KMS-11 (cell line): ENCODE results near the gene DZIP1L.

Experiments
- H2AFZ ChIP-seq: fragments of 200-600 bp; sonication (generic); 2 replicates; pipeline ENCODE4 v1.6.1; 2016; ENCODE audit warnings: antibody characterized with exemption, mixed run types, low read depth
- H3K27ac ChIP-seq: fragments of 200-600 bp; sonication (generic); 2 replicates; pipeline ENCODE4 v1.6.1; 2016; ENCODE audit warnings: mild to moderate bottlenecking, mixed run types
- H3K27me3 ChIP-seq: fragments of 200-600 bp; sonication (generic); 2 replicates; pipeline ENCODE4 v1.6.1; 2017; ENCODE audit warnings: mild to moderate bottlenecking, low read depth, mixed run types, moderate library complexity; ENCODE audit not compliant: insufficient read depth
- H3K36me3 ChIP-seq: fragments of 200-600 bp; sonication (generic); 2 replicates; pipeline ENCODE4 v1.6.1; 2017; ENCODE audit warnings: mild to moderate bottlenecking, mixed run types; ENCODE audit not compliant: insufficient read depth
- H3K4me1 ChIP-seq: fragments of 200-600 bp; sonication (generic); 2 replicates; pipeline ENCODE4 v1.6.1; 2016; ENCODE audit warnings: mild to moderate bottlenecking, low read depth, mixed run types; ENCODE audit not compliant: poor library complexity, severe bottlenecking
- H3K4me2 ChIP-seq: fragments of 200-600 bp; sonication (generic); 2 replicates; pipeline ENCODE4 v1.7.0; 2016; ENCODE audit warnings: mild to moderate bottlenecking, mixed run types
- H3K4me3 ChIP-seq: fragments of 200-600 bp; sonication (generic); IDR thresholded peaks from 2 replicates; pipeline ENCODE4 v1.6.1; 2017; ENCODE audit warnings: low read depth, low read length, mixed read lengths; ENCODE audit not compliant: insufficient read depth
- H3K79me2 ChIP-seq: fragments of 200-600 bp; sonication (generic); 2 replicates; pipeline ENCODE4 v1.6.1; 2016; ENCODE audit warnings: low read depth, mixed run types; ENCODE audit not compliant: insufficient read depth
- H3K9ac ChIP-seq: fragments of 200-600 bp; sonication (generic); 2 replicates; pipeline ENCODE4 v1.6.1; 2016; ENCODE audit warnings: mild to moderate bottlenecking, mixed run types
- H4K20me1 ChIP-seq: fragments of 200-600 bp; sonication (generic); 2 replicates; pipeline ENCODE4 v1.6.1; 2016; ENCODE audit warnings: mild to moderate bottlenecking, mixed run types; ENCODE audit not compliant: insufficient read depth
- CTCF ChIP-seq: fragments of 200-600 bp; sonication (generic); conservative IDR thresholded peaks from 2 replicates; pipeline ENCODE4 v1.6.1; 2017; ENCODE audit warnings: low read depth, mild to moderate bottlenecking, antibody characterized with exemption, low read length, moderate library complexity, mixed read lengths

The DZIP1L gene

GRCh38 chr3:138051947-138052802 is 63.2 kb downstream of the DZIP1L start:
- H3K4me2 ChIP-seq = no peak overlapping the region
- H3K27me3 ChIP-seq = no peaks in the 10 kb centered on the region
- no peaks in the 10 kb centered on the region for H4K20me1 ChIP-seq
- H3K36me3 ChIP-seq = no peaks in the 10 kb centered on the region
- TF ChIP-seq CTCF = peak; percentile 84
- H3K4me3 ChIP-seq = no peak overlapping the region
- H3K9ac ChIP-seq = no peak overlapping the region
- no peak overlapping the region for H2AFZ ChIP-seq
- no peaks in the 10 kb centered on the region for H3K79me2 ChIP-seq
- no peaks in the 10 kb centered on the region for H3K4me1 ChIP-seq
- H3K27ac ChIP-seq = no peak overlapping the region

DNA sequence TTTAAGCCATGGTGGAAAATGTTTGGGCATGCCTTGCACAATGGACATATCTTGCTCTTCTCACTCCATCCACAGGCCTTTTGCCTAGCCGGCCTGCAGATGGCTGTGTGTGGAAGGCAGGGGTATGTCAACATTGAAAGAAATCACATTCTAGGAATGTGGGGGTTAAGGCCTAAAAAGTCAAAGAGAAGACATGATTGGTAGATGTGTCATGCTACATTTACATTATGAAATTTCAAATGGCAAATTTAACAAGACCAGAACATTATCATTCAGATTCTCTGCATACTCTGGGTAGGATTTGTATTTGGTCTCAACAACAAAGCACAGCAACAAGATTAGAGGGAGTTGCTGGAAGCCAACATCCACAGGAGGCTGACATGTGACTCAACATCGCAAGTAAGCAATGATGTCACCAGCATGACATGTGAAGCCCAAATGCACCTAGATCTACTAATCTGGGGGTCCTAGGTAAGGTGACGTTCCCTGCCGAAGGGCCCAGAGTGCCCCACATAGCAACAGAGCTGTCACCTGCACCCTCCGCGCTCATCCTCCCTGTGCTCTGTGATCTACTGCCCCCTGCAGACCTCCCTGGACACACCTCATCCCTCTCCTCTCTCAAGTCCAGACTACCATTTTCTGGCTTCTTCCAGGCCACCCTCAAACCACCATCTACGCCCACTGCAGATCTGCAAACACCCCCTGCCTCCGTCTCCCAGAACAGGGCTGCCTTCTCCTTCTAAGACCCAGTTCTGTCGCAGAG is 66.1 kb downstream of the DZIP1L start:
- H3K27me3 ChIP-seq = no peaks in the 10 kb centered on the region

GRCh38 chr3:138047596-138048158 is 67.7 kb downstream of the DZIP1L start:
- Histone ChIP-seq H3K27me3 (no peaks in the 10 kb centered on the region), H3K4me1 (no peaks in the 10 kb centered on the region), H3K4me3 (no peak overlapping the region), H4K20me1 (no peaks in the 10 kb centered on the region), H3K79me2 (no peaks in the 10 kb centered on the region), H3K36me3 (no peaks in the 10 kb centered on the region), H3K4me2 (no peak overlapping the region), H3K9ac (no peak overlapping the region), H3K27ac (no peak overlapping the region), H2AFZ (no peak overlapping the region)
- no peak for TF ChIP-seq CTCF

More for the DNA sequence above, 66.1 kb downstream of the DZIP1L start:
- H4K20me1 ChIP-seq = no peaks in the 10 kb centered on the region
- no peak for TF ChIP-seq CTCF
- no peak overlapping the region for H2AFZ ChIP-seq
- no peak overlapping the region for H3K9ac ChIP-seq
- H3K79me2 ChIP-seq = no peaks in the 10 kb centered on the region
- no peak overlapping the region for H3K4me3 ChIP-seq
- H3K4me2 ChIP-seq = no peak overlapping the region
- H3K27ac ChIP-seq = no peak overlapping the region
- H3K36me3 ChIP-seq = no peaks in the 10 kb centered on the region
- no peaks in the 10 kb centered on the region for H3K4me1 ChIP-seq

DNA sequence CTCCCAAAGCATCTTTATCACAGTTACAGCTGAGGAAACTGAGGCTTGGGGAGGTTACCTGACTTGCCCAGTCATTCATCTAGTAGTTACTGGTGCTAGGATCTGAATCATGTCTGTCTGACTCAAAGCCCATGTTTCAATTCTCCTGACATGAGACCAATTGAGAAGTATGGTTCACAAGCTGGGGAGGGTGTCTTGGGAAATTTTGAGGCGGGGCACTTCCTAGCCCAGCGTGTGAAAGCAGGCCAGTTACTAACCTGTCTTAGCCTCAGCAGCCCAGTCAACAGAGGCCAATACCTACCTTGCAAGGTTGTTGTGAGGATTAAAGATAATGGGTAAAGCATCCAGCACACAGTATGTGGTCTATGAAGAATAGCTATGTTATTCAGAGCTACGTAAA is 68.5 kb downstream of the DZIP1L start:
- Histone ChIP-seq H3K27me3 (no peaks in the 10 kb centered on the region), H3K4me1 (no peaks in the 10 kb centered on the region), H2AFZ (no peak overlapping the region), H3K9ac (no peak overlapping the region), H3K27ac (no peak overlapping the region), H3K79me2 (no peaks in the 10 kb centered on the region), H3K4me2 (no peak overlapping the region), H4K20me1 (no peaks in the 10 kb centered on the region), H3K4me3 (no peak overlapping the region), H3K36me3 (no peaks in the 10 kb centered on the region)
- no peak for TF ChIP-seq CTCF
